Fibroblast of the conjunctiva (primary cell): ENCODE data around the gene IKBIP.
"Not testable (repeated sequence)": the region's sequence is repeated elsewhere in the genome, so short reads cannot be mapped to it uniquely, and the experiment has no call there.

Source experiments
- DNase-seq: peaks from one replicate; pipeline ENCODE4 v3.0.0-alpha.2; 2010; ENCODE audit warnings: low read depth

IKBIP gene

DNA sequence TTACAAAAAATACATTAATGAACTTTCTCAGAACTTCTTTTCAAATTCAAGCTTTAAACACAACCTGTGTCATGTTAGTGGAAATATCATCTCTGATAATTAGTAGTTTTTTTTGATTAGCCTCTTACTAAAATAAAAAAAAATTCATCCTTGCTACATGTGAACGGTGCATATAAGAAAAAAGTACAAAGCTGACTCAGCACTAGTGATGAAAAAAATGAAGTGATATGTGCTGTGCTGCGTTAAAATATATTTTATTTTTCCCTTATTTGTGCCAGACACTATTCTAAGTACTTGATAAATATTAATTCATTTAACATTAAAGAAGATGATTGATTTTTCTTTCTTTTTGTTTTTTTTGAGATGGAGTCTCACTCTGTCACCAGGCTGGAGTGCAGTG, 7.5 kb downstream of the IKBIP start:
- DNase-seq = no peak

DNA sequence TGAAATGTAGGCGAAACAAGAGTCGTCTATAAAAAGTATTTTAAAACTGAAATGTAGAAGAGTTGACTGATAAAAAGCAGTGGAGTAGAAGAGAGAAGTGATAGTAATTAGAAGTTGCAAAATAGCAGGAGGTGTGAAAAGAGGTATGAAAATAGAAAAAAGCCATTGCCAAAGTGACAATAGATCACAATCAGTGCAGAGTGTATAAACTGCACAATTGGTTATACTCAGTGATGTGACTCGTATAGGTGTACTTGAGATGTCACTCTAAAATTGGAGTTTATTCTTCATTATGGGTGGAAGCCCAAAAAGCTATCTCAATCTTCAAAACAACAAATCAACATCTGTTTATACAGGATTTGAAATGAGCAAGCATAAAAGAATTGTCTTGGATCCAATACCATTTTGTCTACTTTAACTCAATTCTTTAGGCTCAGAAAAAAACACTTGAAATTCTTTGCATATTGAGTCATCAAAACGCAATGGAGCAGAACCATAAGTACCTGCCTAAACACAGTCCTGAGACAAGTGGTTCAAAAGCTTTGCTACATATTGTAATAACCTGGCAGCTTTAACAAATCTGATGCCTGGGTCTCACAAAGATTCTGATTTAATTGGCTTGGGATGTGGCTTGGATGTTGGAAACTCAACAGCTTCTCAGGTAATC, 8.8 kb downstream of the IKBIP start:
- DNase-seq = peak; percentile 12

DNA sequence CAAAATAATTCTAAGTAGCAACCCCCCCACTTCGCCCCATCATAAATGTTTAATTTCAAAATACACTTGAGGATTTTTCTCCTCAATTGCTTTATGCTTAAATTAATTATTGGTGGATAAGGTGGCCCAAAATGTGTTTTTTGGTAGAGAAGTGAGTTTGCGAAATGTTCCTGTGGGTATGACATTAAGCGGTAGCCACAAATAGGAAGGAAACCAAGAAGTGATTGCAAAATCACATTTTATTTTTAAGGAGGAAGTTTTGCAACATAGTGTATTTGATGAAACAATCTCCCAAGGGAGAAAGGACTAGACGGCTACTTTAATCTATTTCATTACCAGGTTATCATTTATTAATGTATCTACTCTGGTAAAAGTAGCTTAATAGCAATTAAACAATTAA, 25.6 kb downstream of the IKBIP start:
- no peak for DNase-seq

DNA sequence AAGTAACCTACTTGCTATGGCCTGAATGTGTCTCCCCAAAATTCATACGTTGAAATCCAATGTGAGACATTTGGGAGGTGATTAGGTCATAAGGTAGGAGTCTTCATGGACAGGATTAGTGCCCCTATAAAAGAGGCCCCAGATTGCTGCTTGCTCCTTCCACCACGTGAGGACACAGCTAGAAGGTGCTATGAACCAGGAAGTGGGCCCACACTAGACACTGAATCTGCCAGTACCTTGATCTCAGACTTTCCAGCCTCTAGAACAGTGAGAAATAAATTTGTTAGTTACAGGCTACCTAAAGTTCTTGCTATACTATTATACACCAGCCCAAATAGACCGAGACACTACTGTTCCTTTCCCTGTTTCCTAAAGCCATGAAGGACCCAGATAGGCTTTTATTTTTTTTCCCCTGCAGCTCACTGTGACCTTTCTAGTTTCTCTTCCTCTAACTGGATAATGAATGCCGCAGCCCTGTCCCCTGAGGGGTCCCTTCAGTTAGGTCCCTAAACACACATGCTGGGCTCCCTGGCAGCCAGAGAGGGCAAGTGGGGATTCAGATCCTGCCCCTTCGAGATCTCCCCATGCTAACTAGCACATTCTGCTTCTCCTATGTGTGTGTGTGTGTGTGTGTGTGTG, 31.8 kb downstream of the IKBIP start:
- no peak for DNase-seq

DNA sequence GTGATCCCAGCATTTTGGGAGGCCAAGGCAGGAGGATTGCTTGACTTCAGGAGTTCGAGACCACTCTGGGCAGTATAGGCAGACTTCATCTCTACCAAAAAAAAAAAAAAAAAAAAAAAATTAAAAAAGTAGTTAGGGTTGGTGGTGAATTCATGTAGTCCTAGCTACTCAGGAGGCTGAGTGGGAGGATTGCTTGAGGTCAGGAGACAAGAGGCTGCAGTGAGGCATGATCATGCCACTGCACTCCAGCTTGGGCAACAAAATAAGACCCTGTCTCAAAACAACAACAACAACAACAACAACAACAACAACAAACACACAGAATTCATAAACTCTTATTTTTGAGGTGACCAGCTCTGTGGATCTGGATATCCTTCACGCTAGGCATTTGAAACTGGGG, 34.0 kb downstream of the IKBIP start:
- DNase-seq = no peak

DNA sequence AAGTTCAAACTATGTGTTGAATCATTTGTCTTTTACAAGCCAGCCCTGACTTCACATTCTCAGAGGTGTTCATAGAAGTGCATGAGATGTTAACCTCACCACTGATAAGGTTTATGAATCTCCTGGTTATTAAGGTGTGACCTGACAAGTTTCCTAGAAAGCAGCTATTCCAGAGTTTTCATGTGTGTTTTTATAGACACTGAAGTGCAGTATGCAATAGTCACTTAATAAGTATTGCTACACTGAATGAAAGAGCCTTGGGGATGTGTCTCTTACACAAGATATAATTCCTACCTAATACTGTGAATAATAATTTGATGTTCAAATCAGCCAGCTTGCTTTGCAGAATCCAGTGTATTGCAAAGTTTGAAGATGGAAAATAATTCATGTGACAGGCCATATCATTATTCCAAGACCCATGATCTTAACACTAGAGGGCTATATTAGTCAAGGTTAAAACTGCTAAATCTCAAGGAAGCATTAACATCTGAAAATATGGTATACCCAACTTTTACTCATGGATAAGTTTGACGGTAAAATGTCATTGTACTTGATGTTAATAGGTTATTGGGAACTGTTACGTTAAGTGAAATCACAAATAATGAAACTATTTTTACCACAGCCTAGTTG, 38.1 kb downstream of the IKBIP start:
- DNase-seq = no peak

DNA sequence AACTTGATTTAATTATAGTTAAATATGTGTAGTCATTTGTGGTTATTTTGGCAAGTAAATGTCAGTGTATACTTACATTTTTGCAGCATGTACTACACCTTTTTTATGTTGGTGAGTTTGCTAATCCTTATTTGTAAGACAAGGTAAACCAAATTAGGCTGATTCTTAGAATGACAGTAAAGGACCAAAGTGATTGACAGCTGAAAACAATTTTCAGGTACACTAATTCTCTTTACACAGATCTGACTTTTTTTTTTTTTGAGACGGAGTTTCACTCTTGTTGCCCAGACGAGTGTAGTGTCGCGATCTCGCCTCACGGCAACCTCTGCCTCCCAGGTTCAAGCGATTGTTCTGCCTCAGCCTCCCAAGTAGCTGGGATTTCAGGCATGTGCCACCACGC, 42.7 kb downstream of the IKBIP start:
- DNase-seq = no peak

DNA sequence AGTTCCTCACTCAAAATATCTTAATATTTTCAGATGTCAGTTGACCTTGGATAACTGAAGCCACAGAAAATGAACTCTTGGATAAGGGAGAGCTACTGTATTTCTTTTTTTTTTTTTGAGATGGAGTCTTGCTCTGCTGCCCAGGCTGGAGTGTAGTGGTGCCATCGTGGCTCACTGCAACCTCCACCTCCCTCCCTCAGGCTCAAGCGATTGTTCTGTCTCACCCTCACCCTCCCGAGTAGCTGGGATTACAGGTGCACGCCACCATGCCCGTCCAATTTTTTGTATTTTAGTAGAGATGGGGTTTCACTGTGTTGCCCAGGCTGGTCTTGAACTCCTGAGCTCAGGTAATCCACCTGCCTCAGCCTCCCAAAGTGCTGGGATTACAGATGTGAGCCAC, 47.3 kb downstream of the IKBIP start:
- not testable (repeated sequence) for DNase-seq

DNA sequence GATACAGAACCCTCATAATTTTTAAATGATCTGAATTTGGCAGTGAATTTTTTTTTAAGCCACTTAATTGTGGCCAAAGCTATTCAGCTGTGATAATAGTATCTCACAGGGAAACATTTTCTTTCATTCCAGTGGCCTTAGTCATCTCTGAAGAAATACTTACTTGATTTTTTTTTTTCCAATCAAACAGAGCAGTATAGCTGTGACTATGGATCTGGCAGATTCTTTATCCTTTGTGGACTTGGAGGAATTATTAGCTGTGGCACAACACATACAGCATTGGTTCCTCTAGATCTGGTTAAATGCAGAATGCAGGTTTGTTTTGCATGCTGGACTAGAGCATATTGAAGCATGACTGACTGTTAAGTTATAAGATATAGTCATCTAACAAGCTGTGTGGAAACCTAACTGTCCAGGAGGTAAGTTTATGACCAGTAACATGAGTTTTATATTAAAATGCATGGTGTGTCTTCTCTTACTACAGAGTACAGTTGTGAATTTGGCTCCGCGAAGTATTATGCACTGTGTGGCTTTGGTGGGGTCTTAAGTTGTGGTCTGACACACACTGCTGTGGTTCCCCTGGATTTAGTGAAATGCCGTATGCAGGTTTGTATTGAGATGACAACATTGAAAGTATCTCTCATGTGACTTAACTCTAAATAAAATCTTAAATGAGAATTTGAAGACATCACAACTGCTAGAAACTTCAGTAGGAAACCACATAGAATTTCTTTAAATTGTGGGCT, 49.2 kb downstream of the IKBIP start:
- peak; percentile 22 for DNase-seq

DNA sequence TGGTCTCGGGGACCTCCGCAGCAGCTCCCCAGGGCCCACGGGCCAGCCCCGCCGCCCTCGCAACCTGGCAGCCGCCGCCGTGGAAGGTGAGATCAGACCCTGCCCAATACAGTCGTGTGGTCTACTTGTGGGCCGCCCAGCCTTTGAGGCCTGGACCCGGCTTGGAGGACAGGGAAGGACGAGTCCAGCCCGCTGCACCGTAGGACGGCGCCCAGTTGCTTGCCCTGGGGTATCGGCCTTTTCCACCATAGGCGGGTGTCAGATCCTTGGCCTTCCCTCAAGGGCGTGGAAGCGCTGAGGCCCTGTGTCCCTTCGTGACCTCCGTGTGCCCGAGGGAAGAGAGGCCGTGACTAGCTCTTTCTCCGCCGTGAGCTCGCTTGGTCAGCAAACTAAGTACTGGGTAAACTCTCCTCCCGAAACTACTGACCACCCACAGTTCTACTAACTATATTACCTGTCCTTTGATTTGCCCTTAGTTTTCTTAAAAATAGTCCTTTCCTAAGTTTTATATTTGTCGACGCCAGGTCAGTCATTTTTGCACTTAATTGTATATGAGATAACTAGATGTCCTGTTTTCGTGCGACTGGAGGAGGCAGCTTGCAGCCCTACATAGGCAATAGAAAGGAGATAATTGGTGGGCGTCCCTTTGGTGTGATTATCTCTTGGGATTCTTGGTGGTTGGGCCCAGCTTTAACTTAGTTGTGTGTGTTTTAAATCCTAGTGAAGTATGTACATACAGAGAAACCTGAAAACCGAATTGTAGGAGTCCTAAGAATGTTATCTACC, 50.3 kb downstream of the IKBIP start:
- DNase-seq = no peak

DNA sequence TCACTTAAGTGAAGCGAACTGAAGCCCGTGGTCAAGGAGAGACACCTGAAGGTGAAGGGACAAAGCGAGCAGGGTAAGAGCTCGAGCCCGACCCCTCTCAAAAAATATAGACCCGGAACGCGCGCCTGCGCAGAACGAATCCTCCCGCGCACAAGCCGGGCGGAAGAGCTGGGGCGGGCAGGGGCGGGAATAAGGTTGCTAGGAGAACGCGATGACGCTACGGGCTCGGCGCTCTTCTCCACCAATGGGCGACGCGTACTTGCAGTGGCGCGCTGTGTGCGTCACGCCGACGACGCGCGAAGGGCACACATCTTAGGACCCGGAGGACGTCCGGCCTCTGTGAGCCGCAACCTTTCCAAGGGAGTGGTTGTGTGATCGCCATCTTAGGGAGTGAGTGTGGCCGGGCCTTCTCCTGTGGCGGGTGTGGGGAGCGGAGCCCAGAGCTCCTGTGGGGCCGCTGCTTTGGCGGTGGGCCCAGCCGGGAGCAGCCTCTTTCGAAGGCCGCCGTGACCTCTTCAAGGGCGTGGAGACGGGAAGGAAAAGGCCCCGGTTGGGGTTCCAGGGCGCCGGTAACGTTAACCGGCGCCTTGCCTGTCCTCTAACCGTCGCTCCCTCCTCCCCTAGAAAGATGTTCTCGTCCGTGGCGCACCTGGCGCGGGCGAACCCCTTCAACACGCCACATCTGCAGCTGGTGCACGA, 51.1 kb downstream of the IKBIP start, which contains the start of gene SLC25A3:
Gene SLC25A3, plus strand, starts transcription at position 336 of the 699 bp plus-strand sequence. Its CDS starts 293 bp downstream, at position 629.
- peak; percentile 98 for DNase-seq

DNA sequence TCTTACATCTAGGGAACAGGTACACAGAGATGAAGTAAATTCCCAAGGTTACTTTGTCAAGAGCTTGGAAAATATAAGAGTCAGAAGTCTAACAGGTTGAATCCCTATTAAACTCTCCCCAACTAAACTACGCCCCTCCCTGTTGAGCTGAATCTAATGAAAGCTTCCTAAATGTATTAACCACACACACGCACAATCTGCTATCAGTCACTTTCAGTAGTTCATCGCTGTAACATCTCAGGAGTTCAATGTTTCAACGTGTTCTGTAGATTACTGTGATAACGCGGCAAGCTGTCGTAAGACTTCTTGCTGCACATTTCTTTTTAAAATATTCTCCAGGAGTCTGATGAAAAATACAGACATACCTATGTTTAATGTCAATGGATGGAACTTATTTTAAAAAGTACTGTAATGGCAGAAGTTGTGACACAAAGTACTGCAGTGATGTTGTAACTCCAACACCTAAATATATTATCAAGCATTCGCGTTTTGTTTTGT, 51.7 kb downstream of the IKBIP start:
- no peak for DNase-seq

DNA sequence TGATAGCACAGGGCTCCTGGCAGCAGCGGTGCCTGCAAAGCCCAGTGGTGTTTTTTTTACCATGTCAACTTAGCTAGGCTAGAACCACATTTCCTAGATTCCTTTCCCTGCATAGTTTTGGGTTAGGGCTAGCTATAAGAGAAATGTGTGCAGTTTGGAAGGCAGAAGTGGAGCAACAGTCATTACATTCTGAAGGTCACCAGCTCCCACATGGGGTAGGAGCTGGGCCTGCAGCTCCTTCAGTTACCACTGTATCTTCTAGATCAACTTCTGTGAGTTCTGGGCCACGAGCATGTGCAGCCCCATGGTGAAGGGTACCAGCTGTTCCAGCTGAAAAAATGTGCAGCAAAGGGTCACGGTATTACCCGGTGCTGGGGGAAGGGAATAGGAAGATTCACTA, 53.4 kb downstream of the IKBIP start:
- no peak for DNase-seq

DNA sequence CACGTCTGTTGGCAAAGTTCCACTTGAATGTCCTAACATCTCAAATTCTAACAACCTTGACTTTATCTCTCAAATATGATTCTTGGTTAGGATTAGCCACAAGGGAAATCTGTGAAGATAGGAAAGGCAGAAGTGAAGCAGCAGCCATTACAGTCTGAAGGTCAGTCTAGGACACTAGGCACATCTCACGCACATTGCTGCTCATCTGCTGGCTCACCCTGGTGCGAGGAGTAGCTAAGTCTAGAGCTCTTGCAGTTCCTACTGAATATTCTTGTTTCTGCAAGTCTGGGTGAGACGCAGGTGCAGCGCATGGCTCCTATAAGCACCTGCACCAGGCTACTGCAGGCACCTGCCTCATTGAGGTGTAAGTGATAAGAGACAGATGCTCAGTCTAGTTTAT, 57.5 kb downstream of the IKBIP start:
- no peak for DNase-seq

DNA sequence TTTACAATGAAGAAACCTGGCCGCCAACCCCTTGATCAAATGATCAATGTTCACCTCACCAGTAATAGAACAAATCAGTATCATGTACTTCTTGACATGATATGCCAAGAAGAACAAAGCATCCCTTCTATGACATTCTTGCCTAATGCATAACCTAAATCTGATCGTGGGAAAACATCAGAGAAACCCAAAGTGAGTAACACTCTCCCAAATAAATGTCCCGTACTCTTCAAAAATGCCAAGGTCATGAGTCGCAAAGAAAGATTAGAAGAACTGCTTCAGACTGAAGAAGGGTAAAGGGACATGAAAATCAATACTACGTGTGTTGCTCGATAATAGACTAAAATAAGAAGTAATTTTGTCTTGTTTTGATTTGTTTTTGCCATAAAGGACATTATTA, 62.5 kb downstream of the IKBIP start:
- no peak for DNase-seq

DNA sequence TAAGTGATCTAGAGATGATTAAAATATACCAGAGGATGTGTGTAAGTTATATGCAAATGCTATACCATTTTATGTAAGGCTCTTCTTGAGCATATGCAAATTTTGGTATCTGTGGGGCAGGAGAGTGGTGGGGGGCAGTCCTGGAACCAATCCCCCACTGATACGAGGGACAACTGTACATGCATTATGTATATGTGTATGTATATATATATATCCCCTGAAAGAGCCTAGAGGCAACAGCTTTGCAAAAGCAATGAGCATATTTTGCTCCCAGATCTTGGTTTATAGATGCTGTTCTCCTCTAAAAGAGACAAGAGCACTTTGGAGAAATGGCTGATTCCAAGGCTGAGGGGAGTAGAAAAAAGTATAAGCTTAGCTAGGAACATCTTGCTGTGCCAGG, 63.5 kb downstream of the IKBIP start:
- no peak for DNase-seq

DNA sequence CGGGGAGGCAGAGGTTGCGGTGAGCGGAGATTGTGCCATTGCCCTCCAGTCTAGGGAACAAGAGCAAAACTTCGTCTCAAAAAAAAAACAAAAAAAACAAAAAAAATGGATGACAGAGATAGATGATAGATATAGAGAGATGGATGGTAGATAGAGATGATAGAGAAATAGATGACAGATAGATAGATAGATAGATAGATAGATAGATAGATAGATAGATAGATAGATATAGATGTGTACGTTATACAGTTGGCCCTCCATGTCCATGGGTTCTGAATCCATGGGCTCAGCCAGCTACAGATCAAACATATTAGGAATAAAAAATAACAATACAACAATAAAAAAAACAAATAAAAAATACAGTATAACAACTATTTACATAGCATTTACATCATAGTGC, 63.9 kb downstream of the IKBIP start:
- no peak for DNase-seq

DNA sequence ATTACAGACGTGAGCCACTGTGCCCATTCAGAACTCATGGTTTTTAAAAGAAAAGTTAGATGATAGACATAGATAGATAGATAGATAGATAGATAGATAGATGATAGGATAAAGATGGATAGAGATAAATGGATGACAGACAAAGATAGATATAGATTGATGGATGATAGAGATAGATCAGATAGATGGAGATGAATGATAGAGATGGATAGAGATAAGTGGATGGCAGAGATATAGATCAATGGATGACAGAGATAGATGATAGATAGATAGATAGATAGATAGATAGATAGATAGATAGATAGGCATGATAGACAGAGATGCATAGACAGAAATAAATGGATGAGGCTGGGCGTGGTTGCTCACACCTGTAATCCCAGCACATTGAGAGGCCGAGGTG, 64.8 kb downstream of the IKBIP start:
- no peak for DNase-seq

DNA sequence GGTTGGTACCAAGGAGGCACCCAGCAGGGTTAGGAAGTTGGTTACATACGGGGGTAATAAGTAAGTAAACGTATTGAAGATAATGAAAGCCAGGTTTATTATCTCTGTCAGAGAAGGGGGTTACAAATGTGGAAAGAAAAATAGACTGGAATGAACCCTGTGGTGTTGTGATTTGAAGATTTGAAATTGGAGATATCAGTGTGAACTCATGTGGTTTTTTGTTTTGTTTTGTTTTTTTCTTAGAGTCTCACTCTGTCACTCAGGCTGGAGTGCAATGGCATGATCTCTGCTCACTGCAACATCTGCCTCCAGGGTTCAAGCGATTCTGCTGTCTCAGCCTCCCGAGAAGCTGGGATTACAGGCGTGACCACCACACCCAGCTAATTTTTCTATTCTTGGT, 65.2 kb downstream of the IKBIP start:
- DNase-seq = no peak

DNA sequence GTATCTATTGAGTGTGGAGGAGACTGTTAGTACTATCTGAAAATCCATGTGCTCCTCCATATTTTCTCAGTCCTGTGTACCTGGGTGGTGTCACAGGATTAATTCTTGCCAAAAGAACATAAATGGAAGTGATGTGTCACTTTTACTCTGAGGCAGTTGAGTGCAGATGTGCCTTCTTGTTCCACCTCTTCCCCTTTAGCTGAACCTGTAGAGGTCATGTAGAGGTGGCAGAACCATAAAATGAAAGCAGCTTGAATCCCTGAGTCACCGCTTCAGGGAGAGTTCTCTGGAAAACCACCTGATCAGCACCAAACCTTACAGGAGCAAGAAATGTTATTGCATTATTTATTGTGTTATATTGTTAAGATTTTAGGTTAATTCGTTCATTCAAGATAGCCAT, 65.8 kb downstream of the IKBIP start:
- no peak for DNase-seq

DNA sequence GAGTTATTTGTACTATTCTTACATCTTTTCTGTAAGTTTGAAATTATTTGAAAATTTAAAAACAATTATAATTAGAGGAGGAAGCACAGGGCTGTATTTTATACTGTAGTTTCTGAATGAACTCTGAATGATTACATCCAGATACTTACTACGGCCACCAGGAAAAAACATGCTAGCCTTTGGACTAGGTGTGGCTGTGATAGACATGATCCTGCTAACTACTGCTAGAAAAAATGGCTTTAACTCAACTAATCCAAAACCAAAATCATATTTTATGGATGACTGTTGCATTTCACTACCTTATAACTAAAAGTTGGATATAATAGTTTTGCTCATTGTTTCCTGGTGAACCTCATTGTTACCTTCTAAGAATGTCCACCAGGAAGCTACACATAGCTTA, 66.2 kb downstream of the IKBIP start:
- no peak for DNase-seq
